H1 (cell line): Measurements from ENCODE around the gene JUN. TPM values are rescaled to one million over a fixed set of nuclear protein-coding genes. Genes with fewer than 3 reads are reported as not detected.

Experiments
- CTCF ChIA-PET: fragments of 300-600 bp; sonication (Branson Sonifier 250); formaldehyde crosslinking; loops from one replicate; lab custom pipeline; 2021; ENCODE audit not compliant: partially characterized antibody; lab: Charles Lee
- POLR2A ChIA-PET: fragments of 300-600 bp; sonication (Branson Sonifier 250); formaldehyde crosslinking; loops from one replicate; lab custom pipeline; 2021; ENCODE audit warnings: inconsistent platforms; ENCODE audit not compliant: partially characterized antibody; lab: Charles Lee
- DNase-seq, 2 experiments: peaks; one replicate each; pipeline versions ENCODE4 v3.0.0 to v3.0.0-alpha.2; 2010 to 2022; ENCODE audit warnings: low spot score in 2 of 2, low read depth in 1 of 2, mixed read lengths in 1 of 2
- FAIRE-seq: peaks from 2 replicates; lab custom pipeline; 2011; peaks lifted over from hg19 to GRCh38; lab: Jason Lieb, UNC
- H2AFZ ChIP-seq: 2 replicates; pipeline ENCODE4 v1.8.1; 2012; ENCODE audit warnings: low read length, inconsistent platforms
- H2AK5ac ChIP-seq: 2 replicates; pipeline ENCODE4 v1.6.1; 2013; ENCODE audit warnings: low read depth, low read length
- H2BK120ac ChIP-seq: replicated peaks from 2 replicates; pipeline ENCODE3; 2013; ENCODE audit warnings: low read depth, low read length, inconsistent platforms
- H2BK12ac ChIP-seq: 2 replicates; pipeline ENCODE4 v1.6.1; 2013; ENCODE audit warnings: low read depth, low read length
- H2BK15ac ChIP-seq: 2 replicates; pipeline ENCODE4 v1.6.1; 2013; ENCODE audit warnings: low read length
- H2BK20ac ChIP-seq: 2 replicates; pipeline ENCODE4 v1.6.1; 2013; ENCODE audit warnings: low read length
- H2BK5ac ChIP-seq: 2 replicates; pipeline ENCODE4 v1.6.1; 2013; ENCODE audit warnings: low read depth, low read length
- H3K14ac ChIP-seq: 2 replicates; pipeline ENCODE4 v1.6.1; 2013; ENCODE audit warnings: inconsistent platforms; ENCODE audit not compliant: insufficient read length
- H3K18ac ChIP-seq: 2 replicates; pipeline ENCODE4 v1.6.1; 2013; ENCODE audit warnings: low read length; ENCODE audit errors: extremely low read depth
- H3K23ac ChIP-seq: 2 replicates; pipeline ENCODE4 v1.6.1; 2013; ENCODE audit warnings: inconsistent platforms; ENCODE audit not compliant: insufficient read length
- H3K23me2 ChIP-seq: 2 replicates; pipeline ENCODE4 v1.6.1; 2013; ENCODE audit warnings: low read depth, low read length
- H3K27ac ChIP-seq: 2 replicates; pipeline ENCODE4 v1.6.1; 2011; ENCODE audit warnings: low read depth, low read length, inconsistent platforms
- H3K27me3 ChIP-seq, 4 experiments: replicated peaks in 1 of 4; 1 replicate in 1 of 4; 2 replicates in 3 of 4; pipeline versions ENCODE4 v1.6.1 to v1.8.1; 2011 to 2013; ENCODE audit warnings: low read length in 3 of 4, mild to moderate bottlenecking in 3 of 4, inconsistent platforms in 2 of 4, mixed read lengths in 2 of 4, moderate library complexity in 1 of 4; ENCODE audit not compliant: control insufficient read depth in 3 of 4, insufficient read depth in 3 of 4; ENCODE audit errors: extremely low read depth in 1 of 4
- H3K36me3 ChIP-seq, 4 experiments: 2 replicates each; pipeline versions ENCODE4 v1.6.1 to v1.8.1; 2011 to 2013; ENCODE audit warnings: mild to moderate bottlenecking in 4 of 4, low read length in 3 of 4, moderate library complexity in 2 of 4, control low read depth in 1 of 4, inconsistent platforms in 1 of 4; ENCODE audit not compliant: insufficient read depth in 4 of 4, control insufficient read depth in 2 of 4
- H3K4ac ChIP-seq: replicated peaks from 2 replicates; pipeline ENCODE3; 2013; ENCODE audit warnings: low read length, low read depth, mixed read lengths, inconsistent platforms; ENCODE audit not compliant: insufficient read length
- H3K4me1 ChIP-seq, 4 experiments: replicated peaks in 1 of 4; 1 replicate in 1 of 4; 2 replicates in 3 of 4; pipeline versions ENCODE4 v1.6.1 to v1.8.1; 2011 to 2013; ENCODE audit warnings: low read length in 3 of 4, inconsistent platforms in 2 of 4, mixed read lengths in 1 of 4; ENCODE audit not compliant: insufficient read depth in 4 of 4, control insufficient read depth in 3 of 4
- H3K4me2 ChIP-seq, 2 experiments: 2 replicates each; pipeline versions ENCODE4 v1.6.1 to v1.8.1; 2011 to 2013; ENCODE audit warnings: low read depth in 2 of 2, low read length in 2 of 2, control low read depth in 1 of 2, inconsistent platforms in 1 of 2, mild to moderate bottlenecking in 1 of 2; ENCODE audit not compliant: insufficient read depth in 1 of 2
- H3K4me3 ChIP-seq, 4 experiments: fragments of 200-600, 300-600 bp in 1 of 4; sonication (generic), shearing (Covaris generic), sonication (Bioruptor Twin) in 1 of 4; 2 replicates each; pipeline versions ENCODE4 v1.5.1 to v1.8.1; 2011 to 2016; ENCODE audit warnings: low read length in 4 of 4, low read depth in 3 of 4, control low read depth in 2 of 4, inconsistent platforms in 2 of 4, mild to moderate bottlenecking in 2 of 4, mixed read lengths in 1 of 4, moderate library complexity in 1 of 4; ENCODE audit not compliant: insufficient read depth in 2 of 4; ENCODE audit errors: extremely low read depth in 1 of 4
- H3K56ac ChIP-seq: replicated peaks from 2 replicates; pipeline ENCODE3; 2013; ENCODE audit warnings: low read depth, mild to moderate bottlenecking, mixed read lengths, low read length, inconsistent platforms; ENCODE audit not compliant: insufficient read length
- H3K79me1 ChIP-seq: 2 replicates; pipeline ENCODE4 v1.6.1; 2013; ENCODE audit warnings: low read depth, low read length, control low read depth
- H3K79me2 ChIP-seq, 2 experiments: 2 replicates each; pipeline versions ENCODE4 v1.6.1 to v1.8.1; 2012 to 2013; ENCODE audit warnings: low read length in 2 of 2, mild to moderate bottlenecking in 2 of 2, inconsistent platforms in 1 of 2; ENCODE audit not compliant: insufficient read depth in 2 of 2, control insufficient read depth in 1 of 2
- H3K9ac ChIP-seq, 4 experiments: replicated peaks in 1 of 4; 1 replicate in 1 of 4; 2 replicates in 3 of 4; pipeline versions ENCODE4 v1.6.1 to v1.8.1; 2011 to 2013; ENCODE audit warnings: low read depth in 3 of 4, low read length in 3 of 4, control low read depth in 2 of 4, mild to moderate bottlenecking in 2 of 4, moderate library complexity in 2 of 4, inconsistent platforms in 1 of 4; ENCODE audit errors: extremely low read depth in 1 of 4
- H3K9me3 ChIP-seq, 2 experiments: 2 replicates each; pipeline versions ENCODE4 v1.6.1 to v1.8.1; 2012 to 2013; ENCODE audit warnings: mild to moderate bottlenecking in 2 of 2, moderate library complexity in 2 of 2, control low read depth in 1 of 2, inconsistent platforms in 1 of 2, low read depth in 1 of 2, low read length in 1 of 2, mixed read lengths in 1 of 2; ENCODE audit not compliant: insufficient read depth in 2 of 2
- H4K20me1 ChIP-seq, 2 experiments: replicated peaks in 1 of 2; 2 replicates each; pipeline versions ENCODE3 to v1.8.1; 2011 to 2013; ENCODE audit warnings: inconsistent platforms in 2 of 2, low read length in 2 of 2, mild to moderate bottlenecking in 1 of 2; ENCODE audit not compliant: insufficient read depth in 2 of 2, control insufficient read depth in 1 of 2
- H4K5ac ChIP-seq: 2 replicates; pipeline ENCODE4 v1.6.1; 2013; ENCODE audit warnings: low read length, low read depth, mixed read lengths, inconsistent platforms; ENCODE audit not compliant: insufficient read length
- H4K8ac ChIP-seq: 2 replicates; pipeline ENCODE4 v1.8.0; 2013; ENCODE audit warnings: mild to moderate bottlenecking, moderate library complexity, low read length, inconsistent platforms; ENCODE audit not compliant: insufficient read depth; ENCODE audit errors: extremely low read depth
- H4K91ac ChIP-seq: replicated peaks from 2 replicates; pipeline ENCODE3; 2013; ENCODE audit warnings: low read length, mixed read lengths, inconsistent platforms; ENCODE audit not compliant: insufficient read length
- BCL11A ChIP-seq, 2 experiments: IDR thresholded peaks; one replicate each; pipeline ENCODE4 v1.6.1; 2011; ENCODE audit warnings: low read depth in 2 of 2, low read length in 2 of 2, mild to moderate bottlenecking in 2 of 2
- POLR2AphosphoS5 ChIP-seq: IDR thresholded peaks from 2 replicates; pipeline ENCODE4 v1.6.1; 2011; ENCODE audit warnings: low read depth, low read length
- TCF12 ChIP-seq: IDR thresholded peaks from 2 replicates; pipeline ENCODE4 v1.6.1; 2011; ENCODE audit warnings: low read depth, mild to moderate bottlenecking, low read length
- whole genome bisulfite sequencing, 2 experiments: shearing (Covaris generic) in 1 of 2; methylation state at CpG; one replicate each; pipeline versions ENCODE4 v1.1.6 to v1.1.7; 2013 to 2015; ENCODE audit warnings: low lambda C conversion rate in 2 of 2, mixed read lengths in 2 of 2, inconsistent platforms in 1 of 2, low coverage in 1 of 2, missing lambda C conversion rate in 1 of 2; ENCODE audit not compliant: insufficient replicate concordance in 2 of 2, insufficient coverage in 1 of 2, insufficient read length in 1 of 2; ENCODE audit errors: extremely low coverage in 1 of 2, missing lambda C conversion rate in 1 of 2; 5-methylcytosine and 5-hydroxymethylcytosine counted together
- polyA plus RNA-seq, 7 experiments: library from polyadenylated mRNA; depleted of rRNA in 3 of 7; stranded (reverse) in 5 of 7; unstranded in 2 of 7; fragments of >200 nt in 5 of 7; fragments of 200-250 nt in 2 of 7; gene quantifications; 1 replicate in 5 of 7; 2 replicates in 1 of 7; 4 replicates in 1 of 7; pipeline versions ENCODE4 v1.2.1 to v1.2.3, GENCODE V29; 2011 to 2013; ENCODE audit warnings: missing spikeins in 2 of 7, mixed read lengths in 2 of 7
- total RNA-seq: library from RNA; stranded (reverse); fragmentation: NEBNext Ultra II Directional; extraction: Animal tissue kit (Norgen Biotek cat#: 25700); gene quantifications from 2 replicates; pipeline ENCODE4 v1.2.1, GENCODE V29; 2021

Gene JUN
- total and polyA plus RNA-seq, 2 of the 8 experiments (the other 6 are each of a cell fraction or from before 2014, with no cell fraction given), result 4.4 to 10.9 TPM

DNA sequence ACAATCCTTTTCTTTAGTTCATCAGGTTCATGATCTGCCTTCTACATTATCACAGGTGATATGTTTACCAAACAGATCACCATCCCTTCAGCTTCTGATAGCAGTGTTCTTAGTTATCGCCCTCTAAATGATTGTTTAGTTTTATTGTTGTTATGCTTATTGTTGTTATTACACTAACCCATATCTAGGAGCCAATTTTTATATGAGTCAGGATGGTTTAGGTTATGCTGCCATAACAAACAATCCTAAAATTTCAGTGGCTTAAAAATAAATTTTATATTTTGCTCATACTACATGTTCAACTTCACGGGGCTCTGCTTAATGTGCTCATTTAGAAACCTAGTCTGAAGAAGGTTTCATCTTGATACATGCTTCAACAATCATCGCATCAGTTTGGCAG is 4.4 kb upstream of the JUN start:
- H4K20me1 ChIP-seq, result peaks cover 0 to 1% of the 10 kb centered on the region in 2 experiments
- no peaks in the 10 kb centered on the region for H3K36me3 ChIP-seq
- no peak overlapping the region for H2BK15ac ChIP-seq
- no peak for TF ChIP-seq TCF12
- TF ChIP-seq BCL11A (IDR thresholded peaks at IDR 0.05; ENCODE audit: low read depth in 2 of 2, low read length in 2 of 2), result no peak
- no peak for TF ChIP-seq POLR2AphosphoS5
- no peak overlapping the region for H3K4ac ChIP-seq
- H3K56ac ChIP-seq, result no peak overlapping the region
- no peaks in the 10 kb centered on the region for H3K79me2 ChIP-seq
- no peak overlapping the region for H2BK20ac ChIP-seq
- no peak overlapping the region for H4K91ac ChIP-seq
- POLR2A ChIA-PET, result interaction anchor here (1.5 kb wide), 1 partner anchor 11 kb away, joined by 3 read pairs; no protein-coding TSS in a partner anchor
- H2AFZ ChIP-seq, result no peak overlapping the region
- no peak overlapping the region for H3K27ac ChIP-seq
- peaks cover 17% of the 10 kb centered on the region for H3K23me2 ChIP-seq
- H3K14ac ChIP-seq, result no peak overlapping the region
- peaks cover 0 to 6% (median 4%) of the 10 kb centered on the region in 4 experiments; a peak in 4 of 7 replicates for H3K4me1 ChIP-seq
- no peak overlapping the region for H4K5ac ChIP-seq
- H2BK12ac ChIP-seq, result no peak overlapping the region
- no peak overlapping the region for H3K18ac ChIP-seq
- H3K4me2 ChIP-seq, result no peak overlapping the region
- no peak overlapping the region for H2BK120ac ChIP-seq
- DNase-seq, result no peak
- no peak overlapping the region for H3K9ac ChIP-seq
- no peak overlapping the region for H3K4me3 ChIP-seq
- no peak overlapping the region for H3K23ac ChIP-seq
- no peak overlapping the region for H2AK5ac ChIP-seq
- CTCF ChIA-PET, result interaction anchor here (0.8 to 1.2 kb wide), 3 partner anchors 10 to 51 kb away, joined by 3 to 4 read pairs (median 3); no protein-coding TSS in a partner anchor
- peaks cover 0 to 3% of the 10 kb centered on the region in 2 experiments; a peak in 1 of 4 replicates for H3K9me3 ChIP-seq
- 93% methylated on average over 3 of the region's 3 CpGs; no CpG with 5 or more reads in 1 of the 2 experiments for WGBS, 2 experiments
- no peak overlapping the region for H4K8ac ChIP-seq
- no peak for FAIRE-seq
- H3K79me1 ChIP-seq, result no peaks in the 10 kb centered on the region
- peaks cover 0 to 12% (median 3%) of the 10 kb centered on the region in 4 experiments; a peak in 5 of 7 replicates for H3K27me3 ChIP-seq
- H2BK5ac ChIP-seq, result no peak overlapping the region
